Activated naive CD8-positive, alpha-beta T cell treated with anti-CD3 and anti-CD28 coated beads for 36 hours (primary cell): Measurements from ENCODE around the gene CACNA1C. TPM values are rescaled to one million over a fixed set of nuclear protein-coding genes. Genes with fewer than 3 reads are reported as not detected.

Experiments used
- DNase-seq: peaks from one replicate; pipeline ENCODE4 v3.0.0; 2021
- H3K27ac Mint-ChIP-seq: one replicate; pipeline ENCODE4 v1.8.0; 2022; ENCODE audit warnings: mild to moderate bottlenecking, moderate library complexity, mixed read lengths
- H3K27me3 Mint-ChIP-seq: one replicate; pipeline ENCODE4 v1.8.0; 2022; ENCODE audit warnings: mild to moderate bottlenecking, mixed read lengths
- H3K36me3 Mint-ChIP-seq: one replicate; pipeline ENCODE4 v1.8.0; 2021; ENCODE audit warnings: mild to moderate bottlenecking, mixed read lengths
- H3K4me1 Mint-ChIP-seq: one replicate; pipeline ENCODE4 v1.8.0; 2021; ENCODE audit warnings: mixed read lengths
- H3K4me3 Mint-ChIP-seq: one replicate; pipeline ENCODE4 v1.8.0; 2022; ENCODE audit warnings: mild to moderate bottlenecking, moderate library complexity, mixed read lengths
- H3K9me3 Mint-ChIP-seq: one replicate; pipeline ENCODE4 v1.8.0; 2022; ENCODE audit warnings: mixed read lengths
- total RNA-seq, 2 experiments: library from RNA; stranded (reverse); gene quantifications; one replicate each; pipeline ENCODE4 v1.2.3, GENCODE V29; 2021

Gene CACNA1C
- total RNA-seq, 2 experiments from 2014 or later = 0.02 to 0.14 TPM

DNA sequence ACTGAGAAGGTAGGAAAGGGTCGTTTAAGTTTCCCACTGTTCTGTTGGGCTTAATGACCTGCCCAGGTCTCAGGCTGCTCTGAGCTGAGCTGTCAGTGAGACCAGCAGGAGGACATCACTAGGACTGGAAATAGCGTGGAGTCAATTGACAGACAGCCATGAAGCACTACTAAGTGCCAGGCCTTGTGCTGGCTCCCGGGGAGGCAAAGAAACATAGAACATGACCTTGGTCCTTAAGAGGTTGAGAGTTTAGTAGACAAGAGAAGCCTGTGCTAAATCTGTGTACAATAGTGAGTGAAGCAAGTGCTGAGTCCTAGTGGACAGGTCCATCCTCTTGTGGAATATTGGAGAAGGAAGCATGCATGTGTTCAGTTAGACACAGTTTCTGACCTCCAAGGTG, 239.2 kb downstream of the CACNA1C start:
- no peaks in the 10 kb centered on the region for H3K36me3 Mint-ChIP-seq
- H3K9me3 Mint-ChIP-seq = no peaks in the 10 kb centered on the region
- H3K27me3 Mint-ChIP-seq = no peaks in the 10 kb centered on the region
- no peak for DNase-seq
- no peak overlapping the region for H3K4me3 Mint-ChIP-seq
- peaks cover 14% of the 10 kb centered on the region for H3K4me1 Mint-ChIP-seq
- no peak overlapping the region for H3K27ac Mint-ChIP-seq

DNA sequence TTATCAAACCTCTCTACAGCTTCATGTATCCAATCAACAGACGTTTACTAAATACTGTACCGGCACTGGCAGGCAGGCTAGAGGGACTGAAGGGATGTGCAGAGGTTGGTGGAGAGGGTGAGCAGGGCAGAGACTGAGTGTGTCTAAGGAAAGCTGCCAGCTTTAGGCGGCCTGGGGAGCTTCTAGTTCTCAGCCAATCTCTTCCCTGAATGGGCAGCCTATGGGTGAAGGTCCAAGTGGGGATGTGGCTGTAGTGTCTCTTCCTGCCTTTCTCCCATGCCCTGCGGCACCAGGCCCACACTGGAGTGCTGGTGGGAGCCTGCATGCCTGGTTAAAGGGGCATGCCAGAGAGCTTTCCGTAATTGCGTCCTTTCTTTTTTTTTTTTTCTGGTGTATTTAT, 239.8 kb downstream of the CACNA1C start:
- H3K36me3 Mint-ChIP-seq = no peaks in the 10 kb centered on the region
- no peak overlapping the region for H3K27ac Mint-ChIP-seq
- H3K27me3 Mint-ChIP-seq = no peaks in the 10 kb centered on the region
- H3K4me3 Mint-ChIP-seq = no peak overlapping the region
- no peaks in the 10 kb centered on the region for H3K9me3 Mint-ChIP-seq
- no peak for DNase-seq
- H3K4me1 Mint-ChIP-seq = peaks cover 14% of the 10 kb centered on the region

DNA sequence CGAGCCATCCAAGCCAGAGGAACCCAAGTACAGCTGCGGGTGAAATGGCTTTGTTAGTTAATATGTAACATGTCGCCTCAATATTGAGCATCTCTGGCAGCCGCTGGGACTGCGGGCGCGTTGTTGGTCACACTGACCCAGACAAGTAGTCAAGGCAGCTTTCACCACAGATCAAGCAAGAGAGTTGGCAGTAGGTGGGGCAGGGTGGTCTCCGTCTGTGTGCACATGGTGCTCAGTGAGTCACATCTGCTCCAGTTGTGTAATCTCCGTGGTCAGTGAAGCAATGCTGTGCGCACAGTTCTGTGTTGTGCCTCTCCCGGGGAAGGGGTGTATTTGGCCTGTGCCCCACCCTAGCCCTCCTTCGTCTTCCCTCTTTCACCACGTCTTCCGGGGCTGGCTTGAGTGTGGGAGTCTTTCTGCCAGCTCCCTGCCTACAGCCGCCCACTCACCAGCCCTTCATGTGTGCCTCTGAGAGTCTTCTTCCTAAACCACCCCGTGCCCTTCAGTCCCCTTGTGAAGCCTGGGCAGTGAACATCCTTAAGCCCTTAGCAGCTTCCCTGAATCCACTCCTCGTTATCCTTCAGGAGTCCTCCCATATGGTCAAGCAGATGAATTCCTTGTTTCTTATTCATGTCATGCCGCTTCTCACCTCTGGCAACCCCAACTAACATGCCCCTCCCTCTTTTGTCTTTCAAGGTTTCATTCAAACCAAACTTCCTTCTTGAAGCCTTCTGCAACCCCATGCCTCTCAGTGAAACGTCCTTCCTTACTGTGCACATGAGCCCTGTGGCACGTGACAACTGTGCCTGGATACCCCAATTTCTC, 242.1 kb downstream of the CACNA1C start:
- Mint-ChIP-seq H3K4me1 (peaks cover 23% of the 10 kb centered on the region), H3K36me3 (no peaks in the 10 kb centered on the region), H3K9me3 (no peaks in the 10 kb centered on the region), H3K27ac (peak overlapping the region; percentile 34), H3K27me3 (no peaks in the 10 kb centered on the region), H3K4me3 (no peak overlapping the region)
- DNase-seq = no peak

GRCh38 chr12:2295941-2296461, 243.2 kb downstream of the CACNA1C start:
- Mint-ChIP-seq H3K4me3 (no peak overlapping the region), H3K4me1 (peaks cover 23% of the 10 kb centered on the region), H3K36me3 (no peaks in the 10 kb centered on the region), H3K27ac (no peak overlapping the region), H3K9me3 (no peaks in the 10 kb centered on the region), H3K27me3 (no peaks in the 10 kb centered on the region)
- DNase-seq = no peak

DNA sequence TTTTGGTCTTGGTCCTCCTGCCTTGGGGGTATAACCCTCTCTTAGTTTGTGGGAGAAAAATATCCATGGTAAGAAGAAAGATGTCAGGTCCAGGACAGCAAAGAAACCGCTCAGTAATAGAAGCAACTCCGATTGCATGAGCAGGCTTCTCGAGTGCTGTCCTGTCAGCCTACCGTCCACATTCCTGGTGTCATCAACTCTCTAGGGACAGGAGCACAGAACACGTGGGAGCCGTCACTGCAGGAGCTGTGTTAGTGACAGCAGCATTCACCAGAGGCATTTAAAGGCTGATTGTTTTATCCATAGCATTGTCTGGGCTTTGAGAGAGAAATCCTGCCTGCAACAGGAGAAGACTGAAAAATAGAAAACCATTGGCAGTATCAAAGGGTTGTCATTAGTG, 244.2 kb downstream of the CACNA1C start:
- Mint-ChIP-seq H3K27ac (no peak overlapping the region), H3K4me3 (no peak overlapping the region), H3K27me3 (no peaks in the 10 kb centered on the region), H3K36me3 (no peaks in the 10 kb centered on the region), H3K4me1 (peaks cover 23% of the 10 kb centered on the region), H3K9me3 (no peaks in the 10 kb centered on the region)
- DNase-seq = no peak

- Mint-ChIP-seq H3K36me3 (no peaks in the 10 kb centered on the region), H3K4me3 (no peak overlapping the region), H3K4me1 (peaks cover 23% of the 10 kb centered on the region), H3K27ac (no peak overlapping the region), H3K9me3 (no peaks in the 10 kb centered on the region), H3K27me3 (no peaks in the 10 kb centered on the region)
- DNase-seq = no peak
These were observed 244.9 kb downstream of the CACNA1C start for GRCh38 chr12:2297658-2298057.

GRCh38 chr12:2298556-2299200, 245.9 kb downstream of the CACNA1C start:
- Mint-ChIP-seq H3K4me3 (no peak overlapping the region), H3K4me1 (peaks cover 23% of the 10 kb centered on the region)

DNA sequence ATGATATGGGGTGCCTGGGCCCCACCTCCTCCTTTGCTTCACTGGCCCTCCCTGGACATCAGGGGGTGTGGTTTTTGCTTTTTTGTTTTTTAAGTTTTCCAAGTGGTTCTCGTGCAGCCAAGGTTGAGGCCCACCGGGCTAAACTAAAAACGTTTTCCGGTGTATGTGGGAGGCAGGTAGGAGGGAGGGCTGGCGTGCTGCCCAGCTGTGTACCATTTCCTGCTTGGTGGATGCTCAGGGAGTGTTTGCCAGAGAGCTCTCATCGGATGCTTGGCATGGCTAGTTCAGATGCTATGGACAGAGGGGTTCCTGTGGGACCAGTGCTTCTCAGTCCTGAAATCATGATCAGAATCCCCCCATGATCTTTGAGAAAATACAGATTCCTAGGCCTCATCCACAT, 246.4 kb downstream of the CACNA1C start:
- no peak overlapping the region for H3K4me3 Mint-ChIP-seq

More at GRCh38 chr12:2298556-2299200, 245.9 kb downstream of the CACNA1C start:
- DNase-seq = no peak
- Mint-ChIP-seq H3K9me3 (no peaks in the 10 kb centered on the region), H3K27me3 (no peaks in the 10 kb centered on the region), H3K36me3 (no peaks in the 10 kb centered on the region), H3K27ac (no peak overlapping the region)

GRCh38 chr12:2300168-2300567, 247.4 kb downstream of the CACNA1C start:
- H3K4me1 Mint-ChIP-seq = peaks cover 17% of the 10 kb centered on the region
- no peak overlapping the region for H3K4me3 Mint-ChIP-seq
- H3K27me3 Mint-ChIP-seq = no peaks in the 10 kb centered on the region
- no peaks in the 10 kb centered on the region for H3K36me3 Mint-ChIP-seq
- no peaks in the 10 kb centered on the region for H3K9me3 Mint-ChIP-seq
- DNase-seq = no peak
- H3K27ac Mint-ChIP-seq = no peak overlapping the region

More for the DNA sequence above, 246.4 kb downstream of the CACNA1C start:
- Mint-ChIP-seq H3K36me3 (no peaks in the 10 kb centered on the region), H3K9me3 (no peaks in the 10 kb centered on the region), H3K4me1 (peaks cover 23% of the 10 kb centered on the region), H3K27me3 (no peaks in the 10 kb centered on the region), H3K27ac (no peak overlapping the region)
- DNase-seq = peak; percentile 24

GRCh38 chr12:2300886-2301285, 248.1 kb downstream of the CACNA1C start:
- no peaks in the 10 kb centered on the region for H3K9me3 Mint-ChIP-seq
- H3K36me3 Mint-ChIP-seq = no peaks in the 10 kb centered on the region
- H3K27me3 Mint-ChIP-seq = no peaks in the 10 kb centered on the region
- H3K4me3 Mint-ChIP-seq = no peak overlapping the region
- no peak for DNase-seq
- no peak overlapping the region for H3K27ac Mint-ChIP-seq
- peaks cover 12% of the 10 kb centered on the region for H3K4me1 Mint-ChIP-seq

DNA sequence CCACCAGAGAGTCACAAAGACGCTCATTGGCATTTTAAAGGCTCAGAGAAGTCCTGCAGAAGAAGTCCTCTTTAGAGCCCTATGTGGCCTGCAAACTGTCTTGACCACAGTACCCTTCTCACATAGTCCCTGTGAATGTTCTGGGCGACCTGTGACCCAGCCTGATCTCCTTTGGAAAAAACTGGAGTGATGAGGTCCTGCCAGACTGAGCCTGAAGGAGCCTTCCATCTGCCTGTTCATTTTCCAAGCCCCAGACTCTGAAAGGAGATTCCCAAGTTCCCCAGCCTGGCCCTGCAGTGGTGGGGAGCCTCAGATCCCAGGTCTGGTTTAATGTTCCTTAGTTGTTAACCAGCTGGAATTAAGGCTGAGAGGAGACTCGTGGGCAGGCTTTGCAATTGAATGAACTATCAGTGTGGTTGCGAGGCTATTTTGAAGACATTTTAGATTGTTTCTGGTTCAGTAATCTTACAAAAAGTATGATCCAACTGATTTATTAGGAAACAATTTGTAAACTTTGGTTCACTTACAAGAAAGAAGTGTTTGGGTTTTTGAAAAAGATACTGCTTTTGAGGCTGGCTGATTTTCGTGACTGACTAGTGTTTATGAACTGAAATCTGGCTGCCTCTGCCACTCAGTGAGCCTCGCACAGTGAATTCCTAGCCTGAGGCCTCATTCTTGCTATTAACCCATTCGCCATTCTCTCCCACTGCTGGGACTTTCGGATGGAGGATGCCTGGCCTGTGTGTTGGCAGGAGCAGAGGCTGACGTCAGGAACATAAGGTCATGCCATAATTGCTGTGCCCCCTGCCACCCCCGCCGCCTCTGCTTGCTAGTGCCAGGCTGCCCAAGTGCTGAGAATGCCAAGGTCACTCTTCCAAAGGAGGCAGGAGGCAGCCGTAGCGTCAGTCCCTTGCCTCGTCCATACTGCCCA, 249.0 kb downstream of the CACNA1C start:
- no peaks in the 10 kb centered on the region for H3K27me3 Mint-ChIP-seq
- H3K36me3 Mint-ChIP-seq = no peaks in the 10 kb centered on the region
- no peaks in the 10 kb centered on the region for H3K9me3 Mint-ChIP-seq
- DNase-seq = no peak
- peaks cover 11% of the 10 kb centered on the region for H3K4me1 Mint-ChIP-seq
- no peak overlapping the region for H3K27ac Mint-ChIP-seq
- H3K4me3 Mint-ChIP-seq = no peak overlapping the region

DNA sequence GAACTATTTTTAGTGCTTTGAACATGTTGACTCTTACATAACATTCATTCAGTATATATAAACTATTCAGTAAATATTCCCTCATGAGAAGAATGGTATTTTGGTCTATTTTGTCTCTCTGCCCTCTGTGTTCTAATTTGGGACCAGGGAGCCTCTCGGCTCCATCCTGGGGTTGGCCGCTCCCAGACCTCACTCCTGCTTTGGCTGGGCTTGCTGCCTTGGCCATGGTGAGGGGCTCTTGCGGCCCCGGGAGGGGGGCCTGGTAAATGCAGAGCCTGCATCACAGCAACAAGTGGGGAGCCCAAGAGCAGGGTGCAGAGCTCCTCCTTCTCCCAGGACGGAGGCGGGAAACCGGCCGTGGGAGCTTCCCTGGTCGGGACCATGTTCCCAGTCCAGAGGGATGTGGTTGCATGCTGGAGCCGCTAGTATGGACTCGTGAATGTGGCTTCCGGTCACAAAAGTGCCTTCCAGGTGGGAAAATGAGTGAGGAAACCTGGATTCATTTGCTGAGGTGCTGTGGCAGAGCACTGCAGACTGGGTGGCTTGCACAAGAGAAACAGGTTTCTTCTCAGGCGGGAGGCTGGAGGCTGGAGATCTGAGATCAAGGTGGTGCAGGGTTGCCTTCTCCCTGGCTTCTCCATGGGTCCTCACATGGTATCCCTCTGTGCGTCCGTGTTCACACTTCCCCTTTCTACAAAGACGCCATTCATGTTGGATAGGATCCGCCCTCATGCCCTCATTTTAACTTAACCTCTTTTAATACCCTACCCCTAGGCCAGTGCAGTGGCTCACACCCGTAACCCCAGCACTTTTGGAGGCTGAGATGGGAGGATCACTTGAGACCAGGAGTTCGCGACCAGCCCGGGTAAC, 250.2 kb downstream of the CACNA1C start:
- Mint-ChIP-seq H3K27me3 (no peaks in the 10 kb centered on the region), H3K36me3 (no peaks in the 10 kb centered on the region), H3K4me1 (peaks cover 11% of the 10 kb centered on the region), H3K9me3 (no peaks in the 10 kb centered on the region), H3K27ac (no peak overlapping the region), H3K4me3 (no peak overlapping the region)
- DNase-seq = no peak

- Mint-ChIP-seq H3K4me1 (peaks cover 4% of the 10 kb centered on the region), H3K4me3 (no peak overlapping the region), H3K36me3 (no peaks in the 10 kb centered on the region), H3K9me3 (no peaks in the 10 kb centered on the region), H3K27ac (no peak overlapping the region), H3K27me3 (no peaks in the 10 kb centered on the region)
- DNase-seq = no peak
These were observed 251.4 kb downstream of the CACNA1C start for GRCh38 chr12:2304223-2304622.

DNA sequence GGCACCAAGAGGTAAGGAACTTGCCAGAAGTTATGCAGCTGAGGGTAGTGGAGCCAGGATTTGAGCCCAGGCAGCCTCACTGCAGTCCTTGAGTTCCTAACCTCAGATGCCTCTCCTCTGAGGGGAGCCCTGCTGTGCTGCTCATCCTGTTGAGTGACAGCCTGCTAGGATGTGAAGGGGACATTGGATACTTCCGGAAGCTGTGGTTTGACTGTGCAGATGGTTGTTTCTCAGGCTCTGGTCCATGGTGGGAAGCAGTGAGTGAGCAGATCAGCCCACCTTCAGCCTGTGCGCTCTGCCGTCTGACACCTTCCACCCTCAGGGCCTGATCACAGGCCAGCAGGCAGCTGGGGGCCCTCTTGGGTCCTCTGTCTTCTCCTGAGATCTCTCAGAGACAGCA, 253.2 kb downstream of the CACNA1C start:
- Mint-ChIP-seq H3K36me3 (no peaks in the 10 kb centered on the region), H3K27me3 (no peaks in the 10 kb centered on the region), H3K9me3 (no peaks in the 10 kb centered on the region), H3K4me3 (no peak overlapping the region), H3K27ac (no peak overlapping the region), H3K4me1 (peaks cover 1% of the 10 kb centered on the region)
- no peak for DNase-seq
